ENCODE data around the gene OAF. TPM values are rescaled to one million over a fixed set of nuclear protein-coding genes. Genes with fewer than 3 reads are reported as not detected.

Gene OAF
- total and polyA plus RNA-seq, 2 of the 8 experiments (the other 6 are each of a cell fraction or from before 2014, with no cell fraction given): 1.3 to 1.5 TPM

DNA sequence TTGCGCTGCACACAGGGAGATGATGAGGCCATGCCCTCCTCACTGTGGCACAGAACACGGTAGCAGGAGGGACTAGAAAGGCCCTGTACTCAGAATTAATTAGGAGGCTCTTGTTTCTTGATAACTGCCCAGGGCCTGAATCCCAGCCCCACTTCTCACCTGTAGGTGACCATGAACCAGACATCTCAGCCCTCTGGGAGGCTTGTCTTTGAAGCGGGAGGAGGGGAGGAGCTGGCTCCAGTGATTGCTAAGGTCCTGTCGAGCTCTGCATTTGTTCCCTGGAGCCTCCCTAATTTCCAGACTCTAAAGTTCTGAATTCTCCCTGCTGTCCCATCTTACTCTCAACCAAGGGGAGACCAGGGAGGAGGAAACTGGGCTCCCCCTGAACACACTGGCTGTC is 19.8 kb upstream of the OAF start (continued):
- TF ChIP-seq JUN (IDR thresholded peaks at IDR 0.05; ENCODE audit: low read depth, low read length) (no peak), SIX5 (IDR thresholded peaks at IDR 0.05; ENCODE audit: low read depth, low read length) (no peak), CHD2 (IDR thresholded peaks at IDR 0.05; ENCODE audit: low read length) (no peak), SIN3A (conservative IDR thresholded peaks at IDR 0.05 in 1 of 2, IDR thresholded peaks at IDR 0.05 in 1 of 2; ENCODE audit: low read depth in 1 of 2, low read length in 2 of 2) (no peak), ATF2 (IDR thresholded peaks at IDR 0.05; ENCODE audit: low read length) (no peak), BRCA1 (IDR thresholded peaks at IDR 0.05; ENCODE audit: low read depth, low read length) (no peak)

Data from H1 (cell line).